Thoracic aorta (tissue), 2 donors: Measurements from ENCODE around the gene UBE2J2. TPM values are rescaled to one million over a fixed set of nuclear protein-coding genes. Genes with fewer than 3 reads are reported as not detected.

ENCODE experiments used
- ATAC-seq: fragments of 150-250 bp; one replicate; pipeline ENCODE4 v1.8.0; 2017; ENCODE audit warnings: low read depth; ENCODE audit not compliant: insufficient number of reproducible peaks, low FRiP score
- DNase-seq: peaks from one replicate; pipeline ENCODE4 v3.0.0-alpha.2; 2020; ENCODE audit warnings: low spot score
- H3K27ac ChIP-seq, 2 donors: fragments of 200-600 bp; sonication (generic); 1 replicate in 1 of 2; 2 replicates in 1 of 2; pipeline ENCODE4 v1.5.1; 2016; ENCODE audit warnings: mild to moderate bottlenecking in 2 of 2, moderate library complexity in 2 of 2
- H3K27me3 ChIP-seq: fragments of 200-600 bp; sonication (generic); replicated peaks from 2 replicates; pipeline ENCODE4 v1.6.0; 2016; ENCODE audit warnings: mild to moderate bottlenecking; ENCODE audit not compliant: insufficient read depth
- H3K36me3 ChIP-seq: fragments of 200-600 bp; sonication (generic); one replicate; pipeline ENCODE4 v1.5.1; 2016
- H3K4me1 ChIP-seq, 2 donors: fragments of 200-600 bp; sonication (generic); 1 replicate in 1 of 2; 2 replicates in 1 of 2; pipeline versions ENCODE4 v1.5.1 to v1.6.0; 2016; ENCODE audit warnings: low read depth in 2 of 2, mild to moderate bottlenecking in 1 of 2; ENCODE audit not compliant: control insufficient read depth in 1 of 2
- H3K4me3 ChIP-seq: fragments of 200-600 bp; sonication (generic); 2 replicates; pipeline ENCODE4 v1.5.1; 2016; ENCODE audit warnings: mild to moderate bottlenecking
- H3K9me3 ChIP-seq: fragments of 200-600 bp; sonication (generic); 2 replicates; pipeline ENCODE4 v1.5.1; 2016
- total RNA-seq, 2 donors: library from RNA; depleted of rRNA; stranded (reverse); fragments of >200 nt; gene quantifications; one replicate each; pipeline versions ENCODE4 v1.1.0 to v1.2.3, GENCODE V29; 2016
- TF ChIP-seq, protein P1 (sequence below): fragments of 200-600 bp; sonication (generic); IDR thresholded peaks from one replicate; pipeline ENCODE4 v1.5.1; 2019; ENCODE audit warnings: antibody characterized with exemption

Gene UBE2J2
- total RNA-seq, 2 donors from 2014 or later: 43.5 to 57.7 TPM

DNA sequence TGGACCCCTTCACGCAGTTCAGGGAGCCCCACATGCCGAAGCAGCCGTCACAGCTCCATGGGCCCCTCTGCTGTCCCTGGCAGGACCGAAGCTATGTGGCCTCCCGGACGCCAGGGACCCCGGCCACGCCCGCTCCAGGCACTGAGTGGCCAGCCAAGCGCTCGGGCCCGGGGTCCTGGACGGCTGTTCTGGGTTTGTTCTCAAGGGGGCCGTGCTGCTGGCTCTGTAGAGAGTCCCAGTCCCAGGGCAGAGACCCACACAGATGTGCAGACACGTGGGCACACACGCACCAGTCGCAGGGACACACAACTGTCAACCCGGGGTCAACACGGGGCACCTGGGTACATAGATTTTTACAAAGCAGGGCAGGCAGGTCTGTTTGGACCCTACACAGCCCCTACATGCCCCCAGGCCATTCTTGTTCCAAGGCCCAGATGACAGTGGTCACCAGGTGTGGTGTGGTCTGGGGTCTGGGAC is 34.9 kb downstream of the UBE2J2 start:
- DNase-seq (no peak), ATAC-seq (no peak)
- Histone ChIP-seq H3K27ac (no peak overlapping the region), H3K4me3 (no peak overlapping the region), H3K27me3 (no peaks in the 10 kb centered on the region), H3K36me3 (peaks cover 6% of the 10 kb centered on the region), H3K9me3 (no peaks in the 10 kb centered on the region), H3K4me1 (no peaks in the 10 kb centered on the region)
- TF ChIP-seq, protein P1, sequence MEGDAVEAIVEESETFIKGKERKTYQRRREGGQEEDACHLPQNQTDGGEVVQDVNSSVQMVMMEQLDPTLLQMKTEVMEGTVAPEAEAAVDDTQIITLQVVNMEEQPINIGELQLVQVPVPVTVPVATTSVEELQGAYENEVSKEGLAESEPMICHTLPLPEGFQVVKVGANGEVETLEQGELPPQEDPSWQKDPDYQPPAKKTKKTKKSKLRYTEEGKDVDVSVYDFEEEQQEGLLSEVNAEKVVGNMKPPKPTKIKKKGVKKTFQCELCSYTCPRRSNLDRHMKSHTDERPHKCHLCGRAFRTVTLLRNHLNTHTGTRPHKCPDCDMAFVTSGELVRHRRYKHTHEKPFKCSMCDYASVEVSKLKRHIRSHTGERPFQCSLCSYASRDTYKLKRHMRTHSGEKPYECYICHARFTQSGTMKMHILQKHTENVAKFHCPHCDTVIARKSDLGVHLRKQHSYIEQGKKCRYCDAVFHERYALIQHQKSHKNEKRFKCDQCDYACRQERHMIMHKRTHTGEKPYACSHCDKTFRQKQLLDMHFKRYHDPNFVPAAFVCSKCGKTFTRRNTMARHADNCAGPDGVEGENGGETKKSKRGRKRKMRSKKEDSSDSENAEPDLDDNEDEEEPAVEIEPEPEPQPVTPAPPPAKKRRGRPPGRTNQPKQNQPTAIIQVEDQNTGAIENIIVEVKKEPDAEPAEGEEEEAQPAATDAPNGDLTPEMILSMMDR: no peak

DNA sequence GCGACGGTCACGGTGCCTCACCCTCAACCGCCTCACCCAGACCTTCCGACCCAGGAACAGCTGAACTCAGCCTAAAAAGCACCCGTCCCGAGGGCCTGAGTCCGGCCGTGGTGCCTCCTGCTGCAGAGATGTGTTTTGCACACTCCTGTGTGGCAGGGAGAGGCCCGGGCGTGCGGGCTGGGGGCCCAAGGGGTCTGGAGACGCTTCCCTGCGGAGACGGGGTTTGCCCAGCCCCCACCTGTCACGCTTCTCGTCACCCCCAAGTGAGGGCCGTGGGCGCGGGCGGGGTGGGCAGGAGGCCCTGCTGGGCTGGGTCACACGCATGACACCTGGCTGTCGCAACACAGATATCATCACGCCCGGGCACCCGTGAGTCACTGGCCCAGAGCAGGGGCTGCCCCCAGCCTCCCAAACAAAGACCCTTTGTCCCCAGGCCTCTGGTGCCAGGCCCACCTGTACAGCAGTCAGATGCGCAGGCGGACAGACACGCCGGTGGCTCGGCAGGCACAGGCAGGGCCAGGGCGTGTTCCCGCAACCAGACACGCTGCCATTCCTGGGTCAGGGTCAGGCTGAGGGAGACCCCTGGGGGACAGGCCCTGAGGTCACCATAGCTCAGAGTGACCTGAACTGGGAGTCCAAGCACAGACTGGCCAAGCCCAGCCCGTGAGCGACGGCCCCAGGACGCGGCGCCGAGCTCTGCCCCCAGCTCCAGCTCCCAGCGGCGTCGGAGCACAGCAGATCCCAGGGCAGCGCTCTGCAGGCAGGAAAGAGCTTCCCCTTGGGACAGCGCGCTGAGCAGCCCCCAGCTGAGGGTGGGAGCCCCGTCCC is 35.6 kb downstream of the UBE2J2 start:
- Histone ChIP-seq H3K36me3 (peaks cover 6% of the 10 kb centered on the region), H3K9me3 (no peaks in the 10 kb centered on the region), H3K4me3 (no peak overlapping the region), H3K27me3 (no peaks in the 10 kb centered on the region), H3K27ac (no peak overlapping the region), H3K4me1 (peaks cover under 1 to 2% of the 10 kb centered on the region in 2 donors)
- TF ChIP-seq, protein P1: no peak
- DNase-seq (no peak), ATAC-seq (no peak)

DNA sequence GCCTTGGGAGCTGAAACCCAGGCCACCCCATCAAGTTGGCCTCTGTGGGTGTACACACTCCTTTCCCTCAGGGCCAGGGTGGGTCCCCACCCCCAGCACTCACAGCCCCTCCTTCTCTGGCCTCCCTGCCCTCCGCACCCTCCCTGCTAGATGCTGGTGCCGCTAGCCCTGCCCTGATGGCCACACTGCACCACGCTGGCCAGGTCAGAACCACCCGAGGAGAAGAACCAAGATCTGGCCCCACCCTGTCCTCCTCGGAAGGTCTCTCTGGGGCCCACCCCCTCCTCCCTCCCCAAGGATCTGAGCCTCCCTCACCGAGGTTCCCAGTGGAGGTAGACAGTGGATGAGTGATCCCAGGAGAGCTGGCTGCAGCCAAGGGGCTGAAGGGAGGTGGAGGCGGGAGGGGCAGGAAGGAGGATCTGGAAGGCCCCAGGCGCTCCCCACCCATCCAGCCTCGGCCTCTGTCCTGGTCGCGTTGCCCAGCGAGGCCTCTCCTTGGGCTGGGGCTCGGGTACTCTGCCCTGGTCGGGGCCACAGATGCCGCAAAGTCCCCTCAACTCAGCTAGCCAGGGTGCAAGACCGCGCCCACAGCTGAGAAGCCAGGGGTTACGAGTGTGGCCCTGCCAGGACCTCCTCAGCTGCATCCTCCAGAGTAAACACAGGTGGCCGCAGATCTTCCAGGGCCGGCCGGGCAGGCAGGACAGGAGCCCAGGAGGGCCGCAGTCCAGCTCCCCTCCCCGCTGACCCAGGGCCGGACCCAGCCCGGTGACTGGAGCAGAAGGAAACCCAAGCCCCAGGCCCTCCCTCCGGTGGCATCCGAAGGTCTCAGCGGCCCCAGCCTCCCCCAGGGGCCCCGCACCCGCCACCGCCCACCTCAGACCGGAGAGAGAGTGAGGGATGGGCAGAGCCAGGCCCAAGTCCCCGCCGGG is 36.4 kb downstream of the UBE2J2 start:
- DNase-seq (no peak), ATAC-seq (no peak)
- H3K4me3 ChIP-seq: no peak overlapping the region
- H3K9me3 ChIP-seq: no peaks in the 10 kb centered on the region
- H3K27ac ChIP-seq: no peak overlapping the region
- no peaks in the 10 kb centered on the region for H3K27me3 ChIP-seq
- H3K4me1 ChIP-seq: peaks cover 6 to 10% of the 10 kb centered on the region in 2 donors
- TF ChIP-seq, protein P1: no peak
- peaks cover 6% of the 10 kb centered on the region for H3K36me3 ChIP-seq

DNA sequence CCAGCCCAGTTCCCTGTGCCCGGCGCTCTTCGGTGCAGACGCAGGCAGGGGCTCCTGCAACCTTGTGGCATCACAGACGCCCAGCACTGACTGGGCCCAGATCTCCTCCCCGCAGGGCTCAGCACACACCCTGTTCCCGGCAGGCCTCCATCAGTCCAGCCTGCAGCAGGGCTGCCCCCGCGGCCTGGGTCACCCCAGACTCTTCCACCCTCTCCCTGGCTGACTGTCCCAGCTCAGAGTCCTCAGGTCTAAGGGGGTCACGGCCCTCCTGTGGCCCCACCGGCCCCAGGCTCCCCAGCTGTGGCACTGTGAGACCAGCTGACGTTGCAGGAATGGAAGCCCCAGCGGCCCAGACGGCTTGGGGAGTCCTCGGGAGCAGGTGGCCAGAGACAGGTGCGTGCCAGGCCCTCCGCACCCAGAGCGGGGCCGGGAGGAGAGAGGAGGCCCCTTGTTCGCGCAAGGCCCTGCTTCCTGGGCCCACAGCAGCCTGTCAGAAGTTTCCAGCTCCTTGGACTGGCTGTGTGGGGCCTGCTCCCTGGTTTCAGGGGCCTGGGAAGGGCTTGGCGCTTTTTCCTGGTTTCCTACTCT is 37.4 kb downstream of the UBE2J2 start:
- TF ChIP-seq, protein P1: no peak
- no peak overlapping the region for H3K27ac ChIP-seq
- H3K4me3 ChIP-seq: no peak overlapping the region
- H3K36me3 ChIP-seq: peaks cover 6% of the 10 kb centered on the region
- H3K4me1 ChIP-seq: peaks cover 6 to 10% of the 10 kb centered on the region in 2 donors
- no peaks in the 10 kb centered on the region for H3K9me3 ChIP-seq
- DNase-seq (no peak), ATAC-seq (no peak)
- H3K27me3 ChIP-seq: no peaks in the 10 kb centered on the region
